Activated CD8-positive, alpha-beta memory T cell treated with anti-CD3 and anti-CD28 coated beads, Interleukin-2, amount 50 U/mL, for 48 hours (primary cell): Measurements from ENCODE around the gene MAOB.
"Not testable (repeated sequence)": the region's sequence is repeated elsewhere in the genome, so short reads cannot be mapped to it uniquely, and the experiment has no call there.

Experiments used
- DNase-seq: peaks from one replicate; pipeline ENCODE4 v3.0.0-alpha.2; 2020

MAOB gene

DNA sequence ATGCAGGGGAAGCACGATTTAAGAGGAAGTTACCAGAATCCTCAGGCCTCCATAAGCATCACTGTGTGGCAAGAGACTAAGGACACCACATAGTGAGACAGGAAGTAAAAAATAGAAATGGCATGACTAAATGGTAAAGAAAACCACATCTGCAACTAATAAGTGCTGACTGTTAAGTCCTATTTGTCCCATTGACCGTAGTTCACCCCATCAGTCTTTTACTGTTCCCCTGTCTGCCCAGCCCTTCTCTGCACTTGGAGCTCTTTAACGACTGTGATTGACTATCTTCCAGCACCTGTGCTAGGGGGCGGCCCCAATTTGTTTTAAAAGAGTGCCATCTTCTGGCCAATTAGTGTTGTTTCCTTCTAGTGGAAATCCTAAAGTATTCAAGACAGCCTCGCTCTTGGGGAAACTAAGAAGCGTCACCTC is 132.0 kb downstream of the MAOB start:
- DNase-seq, result peak; percentile 48

DNA sequence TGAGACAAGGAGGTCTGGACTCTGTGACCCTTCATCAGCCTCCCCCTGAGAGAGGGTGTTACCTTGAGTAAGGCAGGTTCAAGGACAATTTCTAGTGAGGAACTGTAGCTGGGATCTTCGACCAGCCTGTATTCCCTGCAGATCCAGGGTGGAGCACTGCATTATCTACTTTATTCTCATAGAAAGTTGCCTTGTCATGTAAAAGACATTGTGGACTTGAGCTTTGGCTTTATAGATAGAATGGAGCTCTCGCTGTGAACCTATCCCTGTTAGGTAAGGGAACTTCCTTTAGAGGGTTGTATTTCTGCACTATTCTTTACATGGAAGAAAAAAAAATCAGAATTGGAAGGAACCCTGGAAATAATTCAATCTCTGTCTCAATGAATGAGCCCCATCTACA is 134.8 kb downstream of the MAOB start:
- no peak for DNase-seq

DNA sequence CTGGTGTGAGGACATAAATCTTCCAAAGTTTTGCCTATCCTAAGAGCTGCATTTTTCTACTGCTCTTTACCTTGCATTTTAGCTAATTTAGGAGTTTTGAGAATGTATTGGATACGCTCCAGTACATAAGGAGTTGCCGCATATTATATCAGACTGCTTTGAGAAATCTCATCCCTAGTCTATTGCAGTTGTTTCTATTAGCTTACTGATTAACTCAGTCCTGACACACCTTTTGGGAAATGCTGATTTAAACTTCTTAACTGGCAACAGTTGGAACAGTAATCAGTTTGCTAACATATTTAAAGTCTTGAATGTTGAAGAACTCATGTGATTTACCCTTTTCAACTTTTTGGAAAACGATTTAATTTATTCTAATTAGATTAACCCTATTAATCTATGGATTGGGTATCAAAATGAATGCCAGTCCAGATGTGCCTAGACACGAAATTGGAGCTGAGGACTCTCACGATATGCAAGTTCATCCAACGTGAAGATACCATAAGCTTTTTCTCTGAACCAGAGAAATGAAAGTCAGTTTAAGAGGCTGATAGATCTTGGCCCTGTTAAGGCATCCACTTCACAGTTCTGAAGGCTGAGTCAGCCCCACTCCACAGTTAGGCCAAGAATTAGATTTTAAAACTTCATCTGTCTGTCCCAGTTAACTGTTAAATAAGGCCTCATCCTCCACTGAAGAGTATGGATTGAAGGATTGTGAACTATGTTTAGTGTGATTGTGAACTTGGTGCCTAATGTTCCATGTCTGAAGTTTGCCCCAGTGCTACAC is 136.1 kb downstream of the MAOB start:
- DNase-seq, result no peak

DNA sequence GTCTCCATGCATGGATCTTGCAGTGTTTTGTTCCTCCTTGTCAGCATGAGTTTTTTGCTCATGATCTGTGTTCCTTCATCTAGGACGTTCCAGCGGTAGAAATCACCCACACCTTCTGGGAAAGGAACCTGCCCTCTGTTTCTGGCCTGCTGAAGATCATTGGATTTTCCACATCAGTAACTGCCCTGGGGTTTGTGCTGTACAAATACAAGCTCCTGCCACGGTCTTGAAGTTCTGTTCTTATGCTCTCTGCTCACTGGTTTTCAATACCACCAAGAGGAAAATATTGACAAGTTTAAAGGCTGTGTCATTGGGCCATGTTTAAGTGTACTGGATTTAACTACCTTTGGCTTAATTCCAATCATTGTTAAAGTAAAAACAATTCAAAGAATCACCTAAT is 138.0 kb downstream of the MAOB start:
- no peak for DNase-seq

DNA sequence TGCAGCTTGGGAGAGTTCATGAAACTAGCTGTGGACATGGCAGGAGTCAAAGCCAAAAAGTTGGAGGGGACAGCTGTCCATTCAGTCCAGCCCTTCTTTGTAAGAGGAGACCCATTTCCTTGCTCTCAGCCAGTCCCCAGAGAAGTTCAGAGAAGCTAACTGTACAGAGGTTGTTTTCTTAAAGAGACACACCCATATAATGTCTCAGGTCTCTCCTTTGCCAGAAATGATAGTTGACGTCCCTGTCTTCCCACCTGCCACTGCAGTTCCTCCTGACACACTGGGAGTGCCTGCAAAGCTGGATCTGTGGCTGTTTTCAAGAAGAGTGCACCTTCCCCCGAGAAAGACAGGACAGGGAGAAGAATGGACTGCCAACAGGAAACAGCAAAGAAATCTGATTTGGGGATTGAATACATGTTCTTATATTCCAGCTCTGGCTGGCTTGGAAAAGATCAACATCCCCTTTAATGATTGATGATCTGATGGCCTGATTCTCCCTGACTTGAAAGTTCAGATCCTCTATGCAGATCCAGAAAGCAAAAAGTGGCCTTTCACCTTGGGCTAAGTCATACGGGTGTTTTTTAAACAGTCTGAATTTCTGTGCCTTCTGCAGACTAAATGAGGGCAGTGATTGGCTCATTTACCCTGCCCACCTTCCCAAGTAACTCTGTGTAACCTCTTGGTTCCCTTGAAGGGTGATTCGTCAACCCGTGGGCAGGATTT is 139.0 kb downstream of the MAOB start:
- no peak for DNase-seq

DNA sequence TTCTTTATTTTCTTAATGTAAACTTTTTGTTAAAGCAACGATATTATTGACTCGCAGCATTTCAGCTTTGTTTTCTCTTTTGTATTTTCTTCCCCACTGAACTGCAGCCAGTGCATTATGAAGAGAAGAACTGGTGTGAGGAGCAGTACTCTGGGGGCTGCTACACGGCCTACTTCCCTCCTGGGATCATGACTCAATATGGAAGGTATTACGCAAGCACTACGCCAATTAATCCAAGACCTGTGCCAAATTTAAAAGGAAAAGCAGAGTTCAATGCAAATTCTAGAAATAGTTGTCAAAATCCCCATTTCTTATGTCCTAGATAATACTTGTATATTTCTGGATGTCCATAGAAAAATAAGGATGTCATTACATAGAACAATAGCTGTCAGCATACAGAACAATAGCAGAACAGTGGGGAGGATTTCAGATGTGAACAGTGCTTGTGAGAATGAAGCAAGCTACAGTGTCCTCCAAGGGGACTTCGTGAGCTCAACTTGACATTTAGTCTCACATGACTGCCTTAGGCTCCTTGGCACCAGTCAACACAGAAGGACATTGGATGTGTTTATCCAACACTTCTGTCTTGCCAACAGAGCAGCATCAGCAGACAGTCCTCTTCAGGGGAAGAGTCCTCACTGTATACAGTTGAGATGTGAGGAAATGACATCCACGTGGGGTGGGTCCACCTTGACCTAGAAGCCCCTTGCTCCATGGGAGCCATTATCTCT is 140.2 kb downstream of the MAOB start:
- DNase-seq, result no peak

DNA sequence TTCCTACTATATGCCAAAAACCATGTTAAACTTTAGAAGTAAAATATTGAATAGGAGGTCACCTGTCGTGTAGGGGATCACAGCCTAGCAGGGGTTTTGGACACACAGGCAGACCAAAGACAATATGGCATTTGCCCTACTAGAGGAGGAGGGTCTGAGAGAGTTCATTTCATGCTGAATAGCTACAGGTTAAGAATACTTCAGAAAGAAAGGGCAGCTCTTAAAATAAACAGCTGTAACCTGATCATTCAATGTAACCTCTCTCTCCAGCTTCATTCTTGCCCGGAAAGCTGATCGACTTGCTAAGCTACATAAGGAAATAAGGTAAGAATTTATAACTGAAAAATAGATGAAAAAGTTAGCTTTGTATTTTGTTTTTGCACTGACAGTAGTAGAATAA is 146.3 kb downstream of the MAOB start:
- no peak for DNase-seq

DNA sequence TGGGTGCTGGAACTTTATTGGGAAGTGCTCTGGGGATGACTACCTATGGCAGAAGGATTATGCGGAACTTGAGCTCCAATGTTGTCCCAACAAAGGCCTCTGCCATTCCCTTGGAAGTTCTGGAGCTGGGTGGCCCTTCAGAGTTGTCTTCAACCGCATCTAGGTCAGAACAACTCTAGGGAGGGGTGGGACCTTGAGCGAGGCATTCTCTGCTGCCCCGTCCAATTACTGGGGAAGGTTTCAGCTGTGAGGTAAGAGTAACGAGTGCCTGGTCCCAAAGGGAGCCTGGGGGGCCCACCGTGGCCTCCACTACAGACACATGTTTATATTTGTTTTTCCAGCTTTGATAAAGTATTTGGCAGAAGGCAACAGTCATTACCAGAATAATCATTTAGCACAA is 146.7 kb downstream of the MAOB start:
- no peak for DNase-seq

DNA sequence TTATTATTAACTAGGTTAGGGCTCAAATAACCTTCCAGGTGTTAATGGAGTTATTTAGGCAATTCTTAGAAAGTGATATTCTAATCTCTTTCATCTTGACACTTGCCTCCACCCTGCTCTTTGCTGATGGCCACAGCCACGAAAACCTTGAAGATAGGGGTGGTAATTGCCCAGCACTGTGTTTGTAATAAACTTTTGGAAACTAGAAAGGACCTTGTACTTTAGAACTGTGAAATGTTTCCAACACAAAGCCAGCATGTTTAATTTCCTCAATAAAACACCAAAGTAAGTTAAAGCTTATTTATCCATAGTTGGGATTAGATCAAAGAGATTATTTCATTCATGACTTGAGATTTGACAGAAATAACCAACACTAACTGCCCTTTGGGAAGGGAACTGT is 147.8 kb downstream of the MAOB start:
- DNase-seq, result no peak

DNA sequence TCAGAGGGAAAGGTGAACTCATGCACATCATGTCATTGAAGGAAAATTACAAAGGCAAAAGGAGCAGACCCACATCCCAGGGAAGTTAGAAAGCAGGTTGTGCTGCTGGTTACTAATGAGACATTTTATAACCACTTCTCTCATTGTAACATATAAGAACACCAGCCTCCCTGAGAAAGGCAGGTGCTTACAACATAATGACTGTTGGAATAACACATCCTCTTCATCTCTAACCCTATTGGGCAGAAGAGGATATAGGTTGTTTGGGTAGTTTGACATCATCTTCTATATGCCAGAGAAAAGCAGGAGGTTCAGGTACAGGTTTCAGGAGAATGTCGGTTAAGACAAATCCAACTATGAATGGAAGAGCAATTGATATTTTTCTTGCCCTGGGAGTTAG is 148.6 kb downstream of the MAOB start:
- no peak for DNase-seq

DNA sequence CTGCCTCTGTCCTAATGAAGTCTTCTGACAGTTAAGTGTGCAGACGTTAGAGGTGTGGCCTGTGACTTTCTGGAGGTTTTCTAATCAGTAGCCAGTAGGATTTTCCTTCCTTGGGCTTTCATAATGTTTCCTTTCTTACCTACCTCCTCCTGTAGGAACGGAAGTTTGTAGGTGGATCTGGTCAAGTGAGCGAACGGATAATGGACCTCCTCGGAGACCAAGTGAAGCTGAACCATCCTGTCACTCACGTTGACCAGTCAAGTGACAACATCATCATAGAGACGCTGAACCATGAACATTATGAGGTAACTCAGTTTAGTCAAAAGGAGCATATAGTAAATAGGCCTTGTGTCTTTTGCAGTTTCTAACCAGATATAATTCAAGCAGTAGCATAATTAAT is 151.2 kb downstream of the MAOB start:
- DNase-seq, result no peak

DNA sequence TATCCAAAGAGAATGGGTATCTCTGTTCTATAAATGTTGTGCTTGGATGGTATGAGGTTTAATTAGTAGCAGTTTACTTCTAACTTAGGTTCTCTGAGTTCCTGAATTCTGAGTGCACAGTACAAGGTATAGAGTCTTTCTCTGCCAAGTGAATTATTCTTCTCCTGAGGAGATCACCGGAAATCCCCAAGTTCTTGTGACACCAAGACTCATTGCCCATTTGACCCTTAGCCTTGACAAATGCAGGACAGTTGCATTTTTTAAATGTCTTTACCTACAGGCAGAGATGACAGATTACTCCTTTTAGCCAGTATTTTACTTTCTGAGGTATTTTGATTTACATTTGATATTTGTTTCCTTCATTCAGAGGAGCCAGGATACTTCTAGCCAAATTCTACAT is 153.3 kb downstream of the MAOB start:
- no peak for DNase-seq

DNA sequence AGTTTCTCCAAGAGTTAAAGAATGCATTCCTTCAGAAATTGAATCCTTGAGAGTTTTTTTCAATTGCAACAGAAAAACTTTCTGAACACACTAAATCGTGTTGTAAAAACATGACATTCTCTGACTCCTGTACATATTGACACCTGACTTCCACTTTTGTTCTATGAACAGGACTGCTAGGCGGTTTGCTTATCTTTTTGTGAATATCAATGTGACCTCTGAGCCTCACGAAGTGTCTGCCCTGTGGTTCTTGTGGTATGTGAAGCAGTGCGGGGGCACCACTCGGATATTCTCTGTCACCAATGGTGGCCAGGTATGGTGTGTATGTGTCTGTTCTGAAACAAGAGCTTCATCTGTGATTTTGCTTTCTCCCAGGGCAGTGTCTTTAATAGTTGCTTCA is 154.2 kb downstream of the MAOB start:
- DNase-seq, result no peak

DNA sequence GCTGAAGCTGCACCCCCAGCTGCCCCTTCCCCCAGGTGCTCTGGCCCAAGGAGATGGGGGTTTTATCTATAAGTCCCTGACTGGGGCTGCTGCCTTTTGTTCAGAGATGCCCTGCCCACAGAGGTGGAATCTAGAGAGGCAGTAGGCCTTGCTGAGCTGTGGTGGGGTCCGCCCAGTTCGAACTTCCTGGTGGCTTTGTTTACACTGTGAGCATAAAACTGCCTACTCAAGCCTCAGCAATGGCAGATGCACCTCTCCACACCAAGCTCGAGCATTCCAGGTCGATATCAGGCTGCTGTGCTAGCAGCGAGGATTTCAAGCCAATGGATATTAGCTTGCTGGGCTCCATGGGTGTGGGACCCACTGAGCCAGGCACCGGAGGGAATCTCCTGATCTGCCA is 155.0 kb downstream of the MAOB start:
- not testable (repeated sequence) for DNase-seq

DNA sequence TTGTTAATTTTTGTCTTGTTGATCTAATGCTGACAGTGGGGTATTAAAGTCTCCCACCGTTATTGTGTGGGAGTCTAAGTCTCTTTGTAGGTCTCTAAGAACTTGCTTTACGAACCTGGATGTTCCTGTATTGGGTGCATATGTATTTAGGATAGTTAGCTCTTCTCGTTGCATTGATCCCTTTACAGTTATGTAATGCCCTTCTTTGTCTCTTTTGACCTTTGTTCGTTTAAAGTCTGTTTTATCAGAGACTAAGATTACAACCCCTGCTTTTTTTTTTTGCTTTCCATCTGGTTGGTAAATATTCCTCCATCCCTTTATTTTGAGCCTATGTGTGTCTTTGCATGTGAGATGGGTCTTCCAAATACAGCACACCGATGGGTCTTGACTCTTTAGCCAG is 157.0 kb downstream of the MAOB start:
- not testable (repeated sequence) for DNase-seq

DNA sequence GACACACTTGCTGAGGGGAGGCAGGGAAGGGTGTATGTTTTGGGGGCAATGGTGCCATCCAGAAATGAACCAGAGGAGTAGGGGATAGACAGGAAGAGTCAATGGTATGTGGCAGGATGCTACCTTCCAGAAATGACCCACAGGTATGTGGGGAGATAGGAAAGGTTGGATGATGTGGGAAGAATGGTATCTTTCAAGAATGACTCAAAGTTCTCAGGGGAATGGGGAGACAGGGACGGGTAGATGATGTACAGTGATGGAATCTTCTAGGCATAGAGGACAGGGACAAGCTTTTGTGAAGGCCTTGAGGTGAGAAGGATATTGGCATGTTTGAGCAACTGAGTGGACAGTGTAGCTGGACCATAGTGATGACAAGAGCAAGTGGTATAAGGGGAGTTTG is 161.3 kb downstream of the MAOB start:
- no peak for DNase-seq

DNA sequence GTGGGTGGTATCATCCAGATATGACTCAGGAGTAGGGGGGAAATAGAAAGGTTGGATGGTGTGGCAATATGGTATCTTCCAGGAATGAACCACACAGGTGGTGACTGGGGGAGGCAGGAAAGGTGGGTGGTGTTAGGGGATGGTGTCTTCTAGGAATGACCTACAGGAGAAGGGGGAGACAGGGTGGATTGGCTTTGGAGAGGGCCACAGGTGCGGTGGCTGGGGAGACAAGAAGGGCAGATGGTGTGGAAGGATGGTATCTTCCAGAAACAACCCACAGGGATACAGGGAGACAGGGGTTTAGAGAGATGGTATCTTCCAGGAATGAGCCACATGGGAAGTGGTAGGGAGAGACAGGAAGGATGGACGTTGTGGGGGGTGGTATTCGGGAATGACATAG is 162.2 kb downstream of the MAOB start:
- DNase-seq, result no peak

DNA sequence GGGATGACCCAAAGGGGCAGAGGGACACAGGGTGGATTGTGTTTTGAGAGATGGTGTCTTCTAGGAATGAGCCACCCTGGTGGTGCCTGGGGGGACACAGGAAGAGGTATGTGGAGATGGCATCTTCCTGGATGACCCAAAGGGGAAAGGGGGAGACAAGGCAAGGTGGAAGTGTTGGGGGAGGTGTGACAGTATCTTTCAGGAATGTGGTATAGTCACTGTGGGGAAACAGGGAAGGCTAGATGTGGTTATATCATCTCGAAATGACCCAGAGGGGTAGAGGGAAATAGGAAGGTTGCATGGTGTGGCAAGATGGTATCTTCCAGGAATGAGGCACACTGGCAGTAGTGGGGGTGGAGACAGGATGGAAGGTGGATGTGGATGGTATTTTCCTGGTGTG is 163.3 kb downstream of the MAOB start:
- DNase-seq, result no peak

DNA sequence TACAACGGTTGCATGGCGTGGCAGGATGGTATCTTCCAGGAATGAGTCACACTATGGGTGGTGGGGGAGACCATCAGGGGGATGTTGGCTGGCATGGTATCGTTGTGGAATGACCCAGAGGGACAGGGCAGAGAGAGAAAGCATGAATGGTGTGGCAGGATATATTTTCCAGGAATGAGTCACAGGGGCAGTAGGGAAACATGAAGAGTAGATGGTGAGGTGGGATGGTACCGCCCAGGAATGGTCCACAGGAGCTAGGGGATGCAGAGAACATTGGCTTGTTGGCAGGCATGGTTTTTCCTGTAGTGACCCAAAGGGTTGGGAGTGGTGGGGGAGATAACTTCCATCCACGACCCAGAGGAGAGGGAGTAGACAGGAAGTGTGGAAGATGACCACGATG is 163.7 kb downstream of the MAOB start:
- no peak for DNase-seq

DNA sequence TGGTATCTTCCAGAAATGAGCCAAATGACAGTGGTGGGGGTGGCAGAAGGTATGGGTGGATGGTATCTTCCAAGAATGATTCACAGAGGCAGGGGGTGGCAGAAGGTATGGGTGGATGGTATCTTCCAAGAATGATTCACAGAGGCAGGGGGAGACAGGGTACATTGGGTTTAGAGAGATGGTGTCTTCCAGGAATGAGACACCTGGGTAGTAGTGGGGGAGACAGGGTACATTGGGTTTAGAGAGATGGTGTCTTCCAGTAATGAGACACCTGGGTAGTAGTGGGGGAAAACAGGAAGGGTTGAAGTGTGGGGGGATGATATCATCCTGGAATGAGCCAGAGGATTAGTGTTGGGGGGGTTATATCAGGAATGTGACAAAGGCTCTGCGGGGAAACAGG is 164.2 kb downstream of the MAOB start:
- no peak for DNase-seq

DNA sequence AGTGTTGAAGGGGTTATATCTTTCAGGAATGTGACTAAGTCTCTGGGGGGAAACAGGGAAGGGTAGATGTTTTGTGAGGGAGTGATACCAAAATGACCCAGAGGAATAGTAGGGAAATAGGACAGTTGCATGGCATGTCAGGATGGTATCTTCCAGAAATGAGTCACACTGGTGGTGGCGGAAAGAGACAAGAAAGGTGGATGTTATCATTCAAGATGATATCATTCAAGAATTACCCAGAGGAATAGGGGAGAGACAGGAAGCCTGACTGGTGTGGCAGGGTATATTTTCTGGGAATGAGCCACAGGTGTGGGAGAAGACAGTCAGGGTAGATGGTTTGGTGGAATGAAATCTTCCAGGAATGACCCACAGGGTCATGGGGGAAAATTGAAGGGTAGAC is 165.1 kb downstream of the MAOB start:
- DNase-seq, result no peak

DNA sequence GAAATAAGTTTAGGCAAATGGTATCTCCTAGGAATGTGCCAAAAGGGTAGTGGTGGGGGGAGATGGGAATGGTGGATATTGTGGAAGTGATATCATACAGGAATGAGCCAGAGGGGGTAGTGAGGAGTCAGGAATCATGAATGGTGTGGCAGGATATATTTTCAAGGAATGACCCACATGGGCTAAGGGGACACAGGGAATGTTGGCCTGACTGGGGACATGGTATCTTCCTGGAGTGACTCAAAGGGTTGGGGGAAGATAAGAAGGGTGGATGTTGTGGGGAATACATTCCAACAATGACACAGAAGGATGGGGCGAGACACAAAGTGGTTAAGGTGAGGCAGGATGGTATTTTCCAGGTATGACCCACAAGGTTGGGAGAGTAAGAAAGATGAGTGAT is 165.6 kb downstream of the MAOB start:
- no peak for DNase-seq
